K562 (cell line): ENCODE results near the gene GALNT9. TPM values are rescaled to one million over a fixed set of nuclear protein-coding genes. Genes with fewer than 3 reads are reported as not detected.

Source experiments
- ATAC-seq: fragments of 200-7000 bp; cut with Tn5 transposase; 3 replicates; pipeline ENCODE4 v1.9.1; 2020; ENCODE audit warnings: moderate library complexity
- BruUV-seq: library from RNA; stranded (reverse); fragments of 400-500 nt; replicated peaks from 2 replicates; lab custom pipeline; 2021; lab: Mats Ljungman, UMichigan
- CTCF ChIA-PET: fragments of 300-600 bp; formaldehyde crosslinking; extraction: SDS; loops from one replicate; lab custom pipeline; 2021; ENCODE audit warnings: low intra/inter-chr PET ratio; lab: Yijun Ruan, JAX
- POLR2A ChIA-PET: fragments of 300-600, 350-650 bp; sonication (Branson Sonifier 250); formaldehyde crosslinking; extraction: SDS; loops from one replicate; lab custom pipeline; 2021; ENCODE audit warnings: antibody characterized with exemption, inconsistent platforms; lab: Yijun Ruan, JAX
- DNase-seq, 4 experiments: peaks; one replicate each; pipeline versions ENCODE4 v3.0.0 to v3.0.0-alpha.2; 2011 to 2018; ENCODE audit warnings: low spot score in 3 of 4, mixed read lengths in 3 of 4; ENCODE audit errors: extremely low read depth in 1 of 4
- FAIRE-seq: peaks from 2 replicates; lab custom pipeline; 2011; peaks lifted over from hg19 to GRCh38; lab: Jason Lieb, UNC
- H2AFZ ChIP-seq: 2 replicates; pipeline ENCODE4 v1.6.0; 2011; ENCODE audit warnings: low read depth, low read length, control low read depth, inconsistent platforms
- H3K27ac ChIP-seq: fragments of 200-600 bp; 3 replicates; pipeline ENCODE4 v1.8.0; 2011; ENCODE audit warnings: low read depth, mild to moderate bottlenecking, control low read depth, inconsistent platforms, low read length, moderate library complexity, mixed read lengths; ENCODE audit errors: extremely low read depth
- H3K27me3 ChIP-seq, 2 experiments: fragments of 300-600 bp in 1 of 2; 2 replicates in 1 of 2; 3 replicates in 1 of 2; pipeline versions ENCODE4 v1.6.0 to v1.8.0; 2011; ENCODE audit warnings: inconsistent platforms in 2 of 2, low read length in 2 of 2, mild to moderate bottlenecking in 1 of 2, mixed read lengths in 1 of 2, moderate library complexity in 1 of 2; ENCODE audit not compliant: control insufficient read depth in 2 of 2, insufficient read depth in 2 of 2
- H3K36me3 ChIP-seq: fragments of 300-600 bp; 3 replicates; pipeline ENCODE4 v1.8.0; 2011; ENCODE audit warnings: mild to moderate bottlenecking, low read length, inconsistent platforms; ENCODE audit not compliant: control insufficient read depth, insufficient read depth
- H3K4me1 ChIP-seq, 2 experiments: fragments of 200-600 bp in 1 of 2; replicated peaks in 1 of 2; 2 replicates in 1 of 2; 3 replicates in 1 of 2; pipeline versions ENCODE4 v1.5.1 to v1.8.0; 2011; ENCODE audit warnings: inconsistent platforms in 2 of 2, low read length in 2 of 2, mild to moderate bottlenecking in 1 of 2, mixed read lengths in 1 of 2, moderate library complexity in 1 of 2; ENCODE audit not compliant: control insufficient read depth in 2 of 2, insufficient read depth in 2 of 2
- H3K4me2 ChIP-seq: 2 replicates; pipeline ENCODE4 v1.6.1; 2011; ENCODE audit warnings: low read length, control low read depth, inconsistent platforms, mixed read lengths; ENCODE audit not compliant: insufficient read depth
- H3K4me3 ChIP-seq: fragments of 200-600 bp; sonication (generic), shearing (Covaris generic); 2 replicates; pipeline ENCODE4 v1.5.1; 2016; ENCODE audit warnings: control low read depth, inconsistent platforms
- H3K79me2 ChIP-seq: fragments of 200-600 bp; 3 replicates; pipeline ENCODE4 v1.8.0; 2011; ENCODE audit warnings: low read length, inconsistent platforms; ENCODE audit not compliant: control insufficient read depth, insufficient read depth
- H3K9ac ChIP-seq, 2 experiments: 2 replicates each; pipeline versions ENCODE4 v1.6.0 to v1.6.1; 2011; ENCODE audit warnings: low read depth in 2 of 2, low read length in 2 of 2, control low read depth in 1 of 2, inconsistent platforms in 1 of 2, mild to moderate bottlenecking in 1 of 2, mixed read lengths in 1 of 2; ENCODE audit not compliant: insufficient read depth in 1 of 2
- H3K9me1 ChIP-seq: one replicate; pipeline ENCODE4 v1.6.0; 2011; ENCODE audit warnings: inconsistent platforms, mild to moderate bottlenecking, low read length, moderate library complexity; ENCODE audit not compliant: control insufficient read depth, insufficient read depth
- H3K9me3 ChIP-seq: replicated peaks from 2 replicates; pipeline ENCODE4 v1.5.1; 2011; ENCODE audit warnings: low read depth, low read length, inconsistent platforms; ENCODE audit not compliant: control insufficient read depth, insufficient read depth
- H4K20me1 ChIP-seq: replicated peaks from 2 replicates; pipeline ENCODE4 v1.6.1; 2011; ENCODE audit warnings: low read length, inconsistent platforms, mixed read lengths; ENCODE audit not compliant: control insufficient read depth, insufficient read depth
- CREB3L1 ChIP-seq: fragments of 450-650 bp; IDR thresholded peaks from 2 replicates; pipeline ENCODE4 v1.6.1; 2014; ENCODE audit warnings: low read depth, mild to moderate bottlenecking, moderate library complexity, borderline replicate concordance
- MLLT1 ChIP-seq, 2 experiments: fragments of 450-650 bp; IDR thresholded peaks; 2 replicates each; pipeline ENCODE4 v1.6.1; 2016
- SMARCC2 ChIP-seq: fragments of 450-650 bp; IDR thresholded peaks from 2 replicates; pipeline ENCODE4 v1.6.1; 2017; ENCODE audit warnings: antibody characterized with exemption, moderate library complexity, mild to moderate bottlenecking, low read depth
- WGBS: fragments of 100-300 bp; shearing (Covaris generic); methylation state at CpG from one replicate; pipeline ENCODE4 v1.1.6; 2016; ENCODE audit warnings: low coverage, mixed read lengths; ENCODE audit not compliant: insufficient coverage; ENCODE audit errors: missing lambda C conversion rate; 5-methylcytosine and 5-hydroxymethylcytosine counted together
- in situ Hi-C: fragments of 300-500 bp; cut with MboI; formaldehyde crosslinking; loops from 4 replicates; pipeline ENCODE4 v1.15.0; 2018; ENCODE audit warnings: inconsistent platforms, mixed read lengths
- intact Hi-C: fragments of 100-400 bp; cut with micrococcal nuclease; formaldehyde crosslinking; loops from 2 replicates; pipeline ENCODE4 v1.14.2; 2022
- polyA plus RNA-seq, 8 experiments: library from polyadenylated mRNA; depleted of rRNA in 4 of 8; stranded (reverse) in 5 of 8; unstranded in 3 of 8; fragments of >200 nt; fragmentation: Nextera tagmentation in 2 of 8; fragmentation: Illumina TruSeq in 1 of 8; extraction: Ambion mirVana in 2 of 8; extraction: Trizol in 1 of 8; gene quantifications; 2 replicates each; pipeline versions ENCODE4 v1.2.1 to v1.2.3, GENCODE V29; 2011 to 2014; ENCODE audit warnings: inconsistent platforms in 1 of 8, missing spikeins in 1 of 8
- total RNA-seq, 7 experiments: library from RNA; depleted of rRNA in 6 of 7; stranded (reverse); fragments of >200 nt in 6 of 7; fragmentation: Illumina TruSeq in 2 of 7; extraction: Trizol in 2 of 7; gene quantifications; 2 replicates each; pipeline versions ENCODE4 v1.2.1 to v1.2.3, GENCODE V29; 2011 to 2021; ENCODE audit warnings: low replicate concordance in 1 of 7

GALNT9 gene
- total and polyA plus RNA-seq, 9 of the 15 experiments (the other 6 are each of a cell fraction or from before 2014, with no cell fraction given) = not detected

GRCh38 chr12:132191715-132192553 lies 137.5 kb downstream of the GALNT9 start:
- H2AFZ ChIP-seq = no peak overlapping the region
- ATAC-seq (no peak), FAIRE-seq (no peak), DNase-seq (no peak)
- peaks cover 22 to 65% of the 10 kb centered on the region in 2 experiments; a peak in 3 of 5 replicates for H3K27me3 ChIP-seq
- TF ChIP-seq MLLT1 (IDR thresholded peaks at IDR 0.05) (no peak), SMARCC2 (no peak), CREB3L1 (no peak)
- H3K4me1 ChIP-seq = peaks cover 3 to 48% of the 10 kb centered on the region in 2 experiments; a peak in 2 of 5 replicates
- H4K20me1 ChIP-seq = no peaks in the 10 kb centered on the region
- in situ Hi-C loops = no loop called here
- H3K9ac ChIP-seq = no peak overlapping the region
- no peaks in the 10 kb centered on the region for H3K36me3 ChIP-seq
- no TSS peak for BruUV-seq
- peaks cover 19% of the 10 kb centered on the region for H3K9me3 ChIP-seq
- intact Hi-C loops = no loop called here
- ChIA-PET POLR2A (interaction anchor here (0.6 kb wide), 1 partner anchor 161 kb away, joined by 5 read pairs; no protein-coding TSS in a partner anchor), CTCF (no interaction called here)
- H3K4me2 ChIP-seq = no peak overlapping the region
- no peaks in the 10 kb centered on the region for H3K79me2 ChIP-seq
- H3K4me3 ChIP-seq = no peak overlapping the region
- no peak overlapping the region for H3K27ac ChIP-seq
- WGBS = 4% methylated on average over 24 of the region's 31 CpGs
- H3K9me1 ChIP-seq = no peaks in the 10 kb centered on the region
